ENCODE measurements around the gene USP21. TPM values are rescaled to one million over a fixed set of nuclear protein-coding genes. Genes with fewer than 3 reads are reported as not detected.

USP21 gene
- total and polyA plus RNA-seq, 3 experiments from 2014 or later = 26.1 to 28.3 (median 27.4) TPM

GRCh38 chr1:161214369-161214768 is 55.1 kb downstream of the USP21 start:
- no peaks in the 10 kb centered on the region for H3K9me3 Mint-ChIP-seq
- H3K4me3 ChIP-seq (ENCODE audit: low read length) = no peak overlapping the region
- no peaks in the 10 kb centered on the region for H3K27me3 ChIP-seq (ENCODE audit: insufficient read depth, low read length, poor library complexity, severe bottlenecking)
- POLR2A ChIA-PET = no interaction called here
- H3K36me3 Mint-ChIP-seq = peaks cover 19 to 57% (median 27%) of the 10 kb centered on the region in 3 donors
- DNase-seq = no peak
- peaks cover 32 to 43% (median 37%) of the 10 kb centered on the region in 3 donors for H3K4me1 Mint-ChIP-seq
- H3K36me3 ChIP-seq (ENCODE audit: insufficient read depth, low read length) = peaks cover 44% of the 10 kb centered on the region
- no peak overlapping the region for H3K27ac ChIP-seq (ENCODE audit: low read depth, low read length)
- no peaks in the 10 kb centered on the region for H3K27me3 Mint-ChIP-seq
- H3K27ac Mint-ChIP-seq = no peak overlapping the region
- H3K4me1 ChIP-seq (ENCODE audit: insufficient read depth, low read length) = peaks cover 36% of the 10 kb centered on the region
- no peak overlapping the region for H3K4me3 Mint-ChIP-seq
- no peaks in the 10 kb centered on the region for H3K9me3 ChIP-seq (ENCODE audit: low read length)
- CTCF ChIA-PET = interaction anchor here (5.1 kb wide), 1 partner anchor 12 kb away, joined by 31 read pairs; the partner anchor contains the start of gene TOMM40L

GRCh38 chr1:161215076-161215475 is 55.8 kb downstream of the USP21 start, which contains the start of gene FCER1G:
Gene FCER1G (plus strand): TSS chr1:161215295. CDS start chr1:161215322, 27 bp downstream.
- H3K36me3 Mint-ChIP-seq = peaks cover 12 to 50% (median 20%) of the 10 kb centered on the region in 3 donors
- Histone ChIP-seq H3K9me3 (ENCODE audit: low read length) (no peaks in the 10 kb centered on the region), H3K36me3 (ENCODE audit: insufficient read depth, low read length) (peaks cover 37% of the 10 kb centered on the region), H3K27me3 (ENCODE audit: insufficient read depth, low read length, poor library complexity, severe bottlenecking) (no peaks in the 10 kb centered on the region), H3K4me3 (ENCODE audit: low read length) (no peak within 1 kb of the TSS), H3K27ac (ENCODE audit: low read depth, low read length) (no peak within 1 kb of the TSS), H3K4me1 (ENCODE audit: insufficient read depth, low read length) (peaks cover 36% of the 10 kb centered on the region)
- H3K9me3 Mint-ChIP-seq = no peaks in the 10 kb centered on the region
- peak within 1 kb of the TSS in 4 of 8 donors; percentile 9 to 84 (median 53) for H3K27ac Mint-ChIP-seq
- CTCF ChIA-PET = interaction anchor here (1.0 to 5.1 kb wide), 4 partner anchors 8 to 23 kb away, joined by 3 to 31 read pairs (median 10); partner anchors contain the start of gene TOMM40L
- POLR2A ChIA-PET = interaction anchor here (0.8 kb wide), 1 partner anchor 49 kb away, joined by 3 read pairs; the partner anchor contains the start of gene PPOX
- no peak for DNase-seq
- H3K4me1 Mint-ChIP-seq = peaks cover 25 to 43% (median 31%) of the 10 kb centered on the region in 3 donors
- H3K27me3 Mint-ChIP-seq = no peaks in the 10 kb centered on the region
- H3K4me3 Mint-ChIP-seq = no peak within 1 kb of the TSS

Other genes starting within 250 kb of the USP21 start
- not detected for gene ITLN2, start 204.7 kb upstream of the USP21 start, total RNA-seq
- gene ITLN2, start 204.7 kb upstream of the USP21 start, polyA plus RNA-seq = not detected
- gene F11R, start 138.3 kb upstream of the USP21 start, total RNA-seq = 10 to 100 TPM; 11.6 to 14.1 TPM
- gene F11R, start 138.3 kb upstream of the USP21 start, polyA plus RNA-seq = 18.3 TPM
- gene TSTD1, start 120.5 kb upstream of the USP21 start, total RNA-seq = 10 to 100 TPM; 40.2 to 46.1 TPM
- gene TSTD1, start 120.5 kb upstream of the USP21 start, polyA plus RNA-seq = 288 TPM
- gene USF1, start 113.5 kb upstream of the USP21 start, total RNA-seq = 10 to 100 TPM; 63.3 to 67.7 TPM
- gene USF1, start 113.5 kb upstream of the USP21 start, polyA plus RNA-seq = 6.7 TPM
- gene ARHGAP30, start 89.6 kb upstream of the USP21 start, total RNA-seq = 100 to 1,000 TPM; 147 to 149 TPM
- gene ARHGAP30, start 89.6 kb upstream of the USP21 start, polyA plus RNA-seq = 213 TPM
- gene NECTIN4, start 69.9 kb upstream of the USP21 start, total RNA-seq = under 1 TPM; 0.09 TPM
- not detected for gene NECTIN4, start 69.9 kb upstream of the USP21 start, polyA plus RNA-seq
- under 1 TPM; 0.42 to 0.49 TPM for gene KLHDC9, start 61.1 kb upstream of the USP21 start, total RNA-seq
- not detected for gene KLHDC9, start 61.1 kb upstream of the USP21 start, polyA plus RNA-seq
- 100 to 1,000 TPM; 133 to 142 TPM for gene PFDN2, start 41.5 kb upstream of the USP21 start, total RNA-seq
- gene PFDN2, start 41.5 kb upstream of the USP21 start, polyA plus RNA-seq = 96.4 TPM
- gene NIT1, start 41.4 kb upstream of the USP21 start, total RNA-seq = 10 to 100 TPM; 33.9 to 36.3 TPM
- gene NIT1, start 41.4 kb upstream of the USP21 start, polyA plus RNA-seq = 16.7 TPM
- gene DEDD, start 26.8 kb upstream of the USP21 start, total RNA-seq = 10 to 100 TPM; 41.0 to 41.9 TPM
- 30.0 TPM for gene DEDD, start 26.8 kb upstream of the USP21 start, polyA plus RNA-seq
- 100 to 1,000 TPM; 109 to 118 TPM for gene UFC1, start 5.5 kb upstream of the USP21 start, total RNA-seq
- gene UFC1, start 5.5 kb upstream of the USP21 start, polyA plus RNA-seq = 174 TPM
- 10 to 100 TPM; 24.4 to 31.3 TPM for gene PPOX, start 6.9 kb downstream of the USP21 start, total RNA-seq
- gene PPOX, start 6.9 kb downstream of the USP21 start, polyA plus RNA-seq = 17.6 TPM
- gene B4GALT3, start 18.0 kb downstream of the USP21 start, total RNA-seq = 10 to 100 TPM; 59.4 to 60.9 TPM
- 58.9 TPM for gene B4GALT3, start 18.0 kb downstream of the USP21 start, polyA plus RNA-seq
- under 1 TPM; 0.37 to 0.58 TPM for gene ADAMTS4, start 39.6 kb downstream of the USP21 start, total RNA-seq
- gene ADAMTS4, start 39.6 kb downstream of the USP21 start, polyA plus RNA-seq = 0.17 TPM
- 10 to 100 TPM; 93.5 to 97.1 TPM for gene NDUFS2, start 42.9 kb downstream of the USP21 start, total RNA-seq
- 82.1 TPM for gene NDUFS2, start 42.9 kb downstream of the USP21 start, polyA plus RNA-seq
- gene FCER1G, start 55.8 kb downstream of the USP21 start, total RNA-seq = 1 to 10 TPM; 4.1 to 5.1 TPM
- 19.0 TPM for gene FCER1G, start 55.8 kb downstream of the USP21 start, polyA plus RNA-seq
- not detected for gene APOA2, start 64.1 kb downstream of the USP21 start, total RNA-seq
- gene APOA2, start 64.1 kb downstream of the USP21 start, polyA plus RNA-seq = not detected
- gene TOMM40L, start 66.6 kb downstream of the USP21 start, total RNA-seq = 10 to 100 TPM; 24.7 to 26.1 TPM
- 6.9 TPM for gene TOMM40L, start 66.6 kb downstream of the USP21 start, polyA plus RNA-seq
- gene NR1I3, start 78.7 kb downstream of the USP21 start, total RNA-seq = not detected
- gene NR1I3, start 78.7 kb downstream of the USP21 start, polyA plus RNA-seq = not detected
- gene PCP4L1, start 99.2 kb downstream of the USP21 start, total RNA-seq = not detected
- not detected for gene PCP4L1, start 99.2 kb downstream of the USP21 start, polyA plus RNA-seq
- gene MPZ, start 150.5 kb downstream of the USP21 start, total RNA-seq = 1 to 10 TPM; 1.8 to 1.9 TPM
- not detected for gene MPZ, start 150.5 kb downstream of the USP21 start, polyA plus RNA-seq
- gene SDHC, start 154.9 kb downstream of the USP21 start, total RNA-seq = 100 to 1,000 TPM; 226 to 232 TPM
- gene SDHC, start 154.9 kb downstream of the USP21 start, polyA plus RNA-seq = 199 TPM
- gene CFAP126, start 208.4 kb downstream of the USP21 start, total RNA-seq = not detected
- gene CFAP126, start 208.4 kb downstream of the USP21 start, polyA plus RNA-seq = not detected